Body of pancreas (tissue), 4 donors: ENCODE data around the gene C7orf25. TPM values are rescaled to one million over a fixed set of nuclear protein-coding genes. Genes with fewer than 3 reads are reported as not detected.

Source experiments
- ATAC-seq: fragments of 150-250 bp; one replicate; pipeline ENCODE4 v1.9.1; 2016
- DNase-seq, 4 donors: peaks; one replicate each; pipeline ENCODE4 v3.0.0-alpha.2; 2019
- H3K27ac ChIP-seq, 4 donors: fragments of 200-600 bp; sonication (generic); 1 replicate in 3 of 4; 2 replicates in 1 of 4; pipeline versions ENCODE4 v1.5.1 to v1.6.1; 2016 to 2019; ENCODE audit warnings: mild to moderate bottlenecking in 1 of 4, mixed read lengths in 1 of 4, moderate library complexity in 1 of 4
- H3K27me3 ChIP-seq, 2 donors: fragments of 200-600 bp; sonication (generic); one replicate each; pipeline ENCODE4 v1.6.0; 2016; ENCODE audit warnings: mild to moderate bottlenecking in 1 of 2
- H3K36me3 ChIP-seq, 2 donors: fragments of 200-600 bp; sonication (generic); replicated peaks in 1 of 2; 2 replicates each; pipeline ENCODE4 v1.5.1; 2016; ENCODE audit warnings: low read depth in 2 of 2; ENCODE audit not compliant: insufficient read depth in 1 of 2
- H3K4me1 ChIP-seq: fragments of 200-600 bp; sonication (generic); one replicate; pipeline ENCODE4 v1.6.0; 2016
- H3K4me3 ChIP-seq, 2 donors: fragments of 200-600 bp; sonication (generic); 1 replicate in 1 of 2; 2 replicates in 1 of 2; pipeline ENCODE4 v1.5.1; 2016 to 2019
- H3K9me3 ChIP-seq, 3 donors: fragments of 200-600 bp; sonication (generic); 1 replicate in 2 of 3; 2 replicates in 1 of 3; pipeline ENCODE4 v1.5.1; 2016
- CTCF ChIP-seq, 7 experiments: fragments of 450-650 bp in 4 of 7; fragments of 200-600 bp in 3 of 7; sonication (generic) in 3 of 7; IDR thresholded peaks; one replicate each; pipeline ENCODE4 v1.5.1; 2016 to 2019; ENCODE audit warnings: antibody characterized with exemption in 7 of 7
- POLR2A ChIP-seq, 3 donors: fragments of 450-650 bp; IDR thresholded peaks; one replicate each; pipeline ENCODE4 v1.6.1; 2016; ENCODE audit warnings: antibody characterized with exemption in 3 of 3, mild to moderate bottlenecking in 2 of 3
- WGBS, 2 donors: methylation state at CpG; one replicate each; pipeline ENCODE4 v1.1.5; 2017; 5-methylcytosine and 5-hydroxymethylcytosine counted together
- intact Hi-C: fragments of 100-400 bp; cut with DNase I; formaldehyde crosslinking; loops from one replicate; pipeline ENCODE4 v1.15.1; 2023
- total RNA-seq, 2 donors: library from RNA; depleted of rRNA; stranded (reverse); fragments of >200 nt; gene quantifications; one replicate each; pipeline ENCODE4 v1.1.0, GENCODE V29; 2016

The C7orf25 gene
- total RNA-seq, 2 donors from 2014 or later: 4.9 to 6.0 TPM

- no peaks in the 10 kb centered on the region for H3K9me3 ChIP-seq
- intact Hi-C loops: no loop called here
- peaks cover 0 to 13% of the 10 kb centered on the region in 2 donors for H3K36me3 ChIP-seq
- H3K4me3 ChIP-seq: no peak overlapping the region
- WGBS, 2 donors: 87 to 92% methylated on average over 5 of the region's 5 CpGs
- TF ChIP-seq CTCF (IDR thresholded peaks at IDR 0.05): no peak
- TF ChIP-seq POLR2A (IDR thresholded peaks at IDR 0.05): no peak
- DNase-seq (no peak), ATAC-seq (no peak)
- H3K27me3 ChIP-seq: no peaks in the 10 kb centered on the region
- peaks cover 23% of the 10 kb centered on the region for H3K4me1 ChIP-seq
- no peak overlapping the region for H3K27ac ChIP-seq
Measured at GRCh38 chr7:42935861-42936260, 24.0 kb upstream of the C7orf25 start.

- DNase-seq (no peak), ATAC-seq (no peak)
- 59 to 69% methylated on average over 3 of the region's 3 CpGs for WGBS, 2 donors
- Histone ChIP-seq H3K36me3 (peaks cover 0 to 12% of the 10 kb centered on the region in 2 donors), H3K27me3 (no peaks in the 10 kb centered on the region), H3K4me3 (no peak overlapping the region), H3K4me1 (peaks cover 39% of the 10 kb centered on the region), H3K27ac (no peak overlapping the region), H3K9me3 (no peaks in the 10 kb centered on the region)
- intact Hi-C loops: no loop called here
- TF ChIP-seq CTCF (IDR thresholded peaks at IDR 0.05) (no peak), POLR2A (IDR thresholded peaks at IDR 0.05) (no peak)
Measured at GRCh38 chr7:42934291-42934690, 22.4 kb upstream of the C7orf25 start.

GRCh38 chr7:42932811-42933591, 21.1 kb upstream of the C7orf25 start:
- H3K4me3 ChIP-seq: peak overlapping the region; percentile 73 to 75
- peaks cover 0 to 8% of the 10 kb centered on the region in 2 donors for H3K36me3 ChIP-seq
- peak; percentile 14 for ATAC-seq
- intact Hi-C loops: no loop called here
- H3K9me3 ChIP-seq: no peaks in the 10 kb centered on the region
- H3K27me3 ChIP-seq: no peaks in the 10 kb centered on the region
- peak overlapping the region in 3 of 4 donors; percentile 53 to 87 (median 81) for H3K27ac ChIP-seq
- H3K4me1 ChIP-seq: peaks cover 47% of the 10 kb centered on the region
- WGBS, 2 donors: 0 to 1% methylated on average over 17 of the region's 17 CpGs
- DNase-seq: peak in 3 of 4 donors; percentile 26 to 54 (median 47)
- no peak for TF ChIP-seq POLR2A (IDR thresholded peaks at IDR 0.05)
- TF ChIP-seq CTCF (IDR thresholded peaks at IDR 0.05): no peak

GRCh38 chr7:42931834-42932651, 20.2 kb upstream of the C7orf25 start, which contains the start of the genes MRPL32 and PSMA2:
TSS of gene MRPL32 (plus strand) at chr7:42932376. CDS start at chr7:42932387, 11 bp downstream.
TSS of gene PSMA2 (minus strand) at chr7:42932174. CDS start at chr7:42932158, 16 bp downstream.
- peak; percentile 100 for ATAC-seq
- peaks cover 47% of the 10 kb centered on the region for H3K4me1 ChIP-seq
- 0% methylated on average over 26 to 56 of the region's 56 CpGs for WGBS, 2 donors

More at GRCh38 chr7:42931834-42932651, 20.2 kb upstream of the C7orf25 start, which contains the start of the genes MRPL32 and PSMA2:
- intact Hi-C loops: no loop called here
- H3K9me3 ChIP-seq: no peaks in the 10 kb centered on the region
- H3K4me3 ChIP-seq: peak within 1 kb of the TSS; percentile 73 to 75
- peaks cover 0 to 8% of the 10 kb centered on the region in 2 donors for H3K36me3 ChIP-seq
- H3K27me3 ChIP-seq: no peaks in the 10 kb centered on the region
- peak; percentile 95 to 98 (median 96) for DNase-seq
- TF ChIP-seq CTCF (IDR thresholded peaks at IDR 0.05) (no peak), POLR2A (IDR thresholded peaks at IDR 0.05) (peak; percentile 51 to 82 (median 80))
- peak within 1 kb of the TSS; percentile 67 to 87 (median 75) for H3K27ac ChIP-seq
